Measurements from ENCODE around the gene PANK3. TPM values are rescaled to one million over a fixed set of nuclear protein-coding genes. Genes with fewer than 3 reads are reported as not detected.

Gene PANK3
- total RNA-seq, 1 donor from 2014 or later = 43.2 TPM

DNA sequence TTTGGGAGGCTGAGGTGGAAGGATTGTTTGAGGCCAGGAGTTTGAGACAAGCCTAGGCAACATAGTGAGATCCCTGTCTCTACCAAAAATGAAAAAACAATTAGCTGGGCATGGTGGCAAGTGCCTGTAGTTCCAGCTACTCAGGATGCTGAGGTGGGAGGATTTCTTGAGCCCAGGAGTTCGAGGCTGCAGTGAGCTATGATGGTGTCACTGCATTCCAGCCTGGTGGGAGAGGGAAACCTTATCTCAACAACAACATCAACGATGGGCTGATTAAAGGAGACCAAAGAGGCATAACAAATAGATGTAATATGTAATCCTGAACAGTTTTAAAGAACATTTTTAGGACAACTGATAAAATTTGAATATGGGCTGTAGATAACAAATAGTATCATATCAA, 34.2 kb upstream of the PANK3 start:
- no peaks in the 10 kb centered on the region for H3K9me3 ChIP-seq
- no peak for ATAC-seq
- no peaks in the 10 kb centered on the region for H3K27me3 ChIP-seq (ENCODE audit: low read depth)
- H3K4me3 ChIP-seq = no peak overlapping the region
- no peak for DNase-seq
- no peak overlapping the region for H3K27ac ChIP-seq
- TF ChIP-seq, protein P1, sequence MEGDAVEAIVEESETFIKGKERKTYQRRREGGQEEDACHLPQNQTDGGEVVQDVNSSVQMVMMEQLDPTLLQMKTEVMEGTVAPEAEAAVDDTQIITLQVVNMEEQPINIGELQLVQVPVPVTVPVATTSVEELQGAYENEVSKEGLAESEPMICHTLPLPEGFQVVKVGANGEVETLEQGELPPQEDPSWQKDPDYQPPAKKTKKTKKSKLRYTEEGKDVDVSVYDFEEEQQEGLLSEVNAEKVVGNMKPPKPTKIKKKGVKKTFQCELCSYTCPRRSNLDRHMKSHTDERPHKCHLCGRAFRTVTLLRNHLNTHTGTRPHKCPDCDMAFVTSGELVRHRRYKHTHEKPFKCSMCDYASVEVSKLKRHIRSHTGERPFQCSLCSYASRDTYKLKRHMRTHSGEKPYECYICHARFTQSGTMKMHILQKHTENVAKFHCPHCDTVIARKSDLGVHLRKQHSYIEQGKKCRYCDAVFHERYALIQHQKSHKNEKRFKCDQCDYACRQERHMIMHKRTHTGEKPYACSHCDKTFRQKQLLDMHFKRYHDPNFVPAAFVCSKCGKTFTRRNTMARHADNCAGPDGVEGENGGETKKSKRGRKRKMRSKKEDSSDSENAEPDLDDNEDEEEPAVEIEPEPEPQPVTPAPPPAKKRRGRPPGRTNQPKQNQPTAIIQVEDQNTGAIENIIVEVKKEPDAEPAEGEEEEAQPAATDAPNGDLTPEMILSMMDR (IDR thresholded peaks at IDR 0.05) = no peak
- H3K4me1 ChIP-seq = no peaks in the 10 kb centered on the region
- intact Hi-C loops (cut with DNase I) = no loop called here
- H3K36me3 ChIP-seq = no peaks in the 10 kb centered on the region

DNA sequence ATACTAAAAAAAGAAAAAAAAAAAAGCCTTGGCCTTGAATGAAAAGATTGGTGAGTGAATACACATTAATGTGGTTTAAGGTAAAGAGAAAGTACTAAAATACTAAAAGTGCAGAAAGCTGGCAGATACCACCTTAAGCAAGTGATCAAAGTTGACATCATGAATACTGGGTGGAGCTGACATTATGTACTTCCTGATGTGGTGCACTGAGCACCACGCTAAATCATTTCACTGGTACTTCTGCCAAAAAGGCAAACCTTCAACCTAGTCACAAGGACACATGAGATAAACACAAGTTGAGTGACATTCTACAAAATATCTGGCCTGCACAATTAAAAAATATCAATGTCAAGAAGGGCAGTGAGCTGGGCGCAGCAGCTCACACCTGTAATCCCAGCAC, 33.8 kb upstream of the PANK3 start:
- H3K9me3 ChIP-seq = no peaks in the 10 kb centered on the region
- H3K36me3 ChIP-seq = no peaks in the 10 kb centered on the region
- DNase-seq (no peak), ATAC-seq (no peak)
- H3K27ac ChIP-seq = no peak overlapping the region
- TF ChIP-seq, protein P1 (IDR thresholded peaks at IDR 0.05) = no peak
- H3K4me3 ChIP-seq = no peak overlapping the region
- intact Hi-C loops (cut with DNase I) = no loop called here
- H3K4me1 ChIP-seq = no peaks in the 10 kb centered on the region
- no peaks in the 10 kb centered on the region for H3K27me3 ChIP-seq (ENCODE audit: low read depth)

DNA sequence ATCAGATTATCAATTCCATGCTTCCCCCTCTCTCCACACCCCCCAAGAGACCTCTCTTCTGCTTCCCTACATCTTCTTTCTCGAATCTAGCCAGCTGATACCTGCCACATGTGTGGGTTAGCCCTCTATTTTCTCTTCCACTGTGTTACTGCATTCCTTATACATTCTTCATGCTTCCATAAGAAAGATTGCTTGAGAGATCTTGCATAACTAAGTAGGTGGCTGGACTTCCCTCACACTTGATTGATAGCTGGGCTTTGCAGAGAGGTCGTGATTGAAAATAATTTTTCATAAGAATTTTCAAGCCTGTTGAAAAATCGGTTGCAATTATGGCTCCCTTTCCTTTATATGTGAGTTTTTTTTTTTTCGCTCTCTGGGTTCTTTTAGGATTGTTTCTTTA, 33.0 kb upstream of the PANK3 start:
- no peaks in the 10 kb centered on the region for H3K9me3 ChIP-seq
- TF ChIP-seq, protein P1 (IDR thresholded peaks at IDR 0.05) = no peak
- no peak overlapping the region for H3K4me3 ChIP-seq
- no peak for DNase-seq
- ATAC-seq = no peak
- H3K4me1 ChIP-seq = no peaks in the 10 kb centered on the region
- no peaks in the 10 kb centered on the region for H3K36me3 ChIP-seq
- no peak overlapping the region for H3K27ac ChIP-seq
- H3K27me3 ChIP-seq (ENCODE audit: low read depth) = no peaks in the 10 kb centered on the region
- intact Hi-C loops (cut with DNase I) = no loop called here

DNA sequence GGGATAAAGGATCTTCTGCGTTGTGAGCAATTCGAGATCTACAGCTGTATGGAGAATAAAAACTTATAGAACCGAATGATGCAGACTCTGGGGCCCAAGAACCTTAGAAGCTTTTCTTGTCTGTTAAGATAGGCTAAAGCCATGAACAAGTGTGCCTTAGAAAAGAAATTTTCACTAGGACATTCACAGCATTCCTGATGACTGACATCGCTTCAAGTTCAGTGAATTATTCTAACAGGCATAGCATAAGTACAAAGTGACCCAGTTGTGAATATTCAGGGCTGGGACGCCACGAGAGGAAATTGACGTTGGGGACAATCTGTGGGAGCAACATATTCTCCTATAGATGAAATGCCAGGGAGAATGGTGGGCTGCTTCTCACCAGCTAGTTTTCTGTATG, 32.0 kb upstream of the PANK3 start:
- no peak for DNase-seq
- no peaks in the 10 kb centered on the region for H3K9me3 ChIP-seq
- H3K27me3 ChIP-seq (ENCODE audit: low read depth) = no peaks in the 10 kb centered on the region
- H3K36me3 ChIP-seq = no peaks in the 10 kb centered on the region
- TF ChIP-seq, protein P1 (IDR thresholded peaks at IDR 0.05) = no peak
- H3K4me3 ChIP-seq = no peak overlapping the region
- ATAC-seq = no peak
- H3K27ac ChIP-seq = no peak overlapping the region
- no peaks in the 10 kb centered on the region for H3K4me1 ChIP-seq
- intact Hi-C loops (cut with DNase I) = no loop called here

DNA sequence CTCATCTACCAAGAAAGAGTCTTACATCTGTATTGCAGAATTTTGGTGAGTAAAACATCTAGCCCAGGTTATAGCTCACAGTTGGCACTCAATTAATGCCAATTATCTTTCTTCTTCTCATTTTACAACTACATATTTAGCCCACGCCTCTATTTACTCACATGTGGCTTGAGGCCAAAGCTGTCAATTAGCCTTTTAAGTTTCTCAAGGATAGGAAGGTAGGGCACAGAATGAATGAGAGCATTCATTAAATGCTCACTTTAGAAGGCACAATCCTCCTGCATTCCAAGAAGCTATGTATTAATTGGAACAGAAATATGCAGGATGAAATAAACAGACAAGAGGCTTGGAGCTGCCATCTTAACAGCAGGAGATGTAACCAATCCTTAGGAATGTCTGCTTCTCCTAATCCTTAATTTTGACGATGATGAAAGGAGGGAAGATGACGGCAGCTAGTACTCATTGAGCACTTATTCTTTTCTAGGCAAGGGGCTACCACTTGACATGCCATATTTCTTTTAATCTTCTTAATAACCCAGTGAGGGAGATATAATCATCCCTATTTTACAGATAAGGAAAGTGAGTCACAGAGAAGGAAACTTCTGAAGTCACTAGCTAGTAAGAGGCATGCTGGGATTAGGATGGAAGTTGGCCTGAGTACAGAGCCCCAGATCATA, 30.8 kb upstream of the PANK3 start:
- intact Hi-C loops (cut with DNase I) = no loop called here
- Histone ChIP-seq H3K27ac (no peak overlapping the region), H3K4me3 (no peak overlapping the region), H3K27me3 (ENCODE audit: low read depth) (no peaks in the 10 kb centered on the region), H3K36me3 (no peaks in the 10 kb centered on the region), H3K9me3 (no peaks in the 10 kb centered on the region), H3K4me1 (no peaks in the 10 kb centered on the region)
- no peak for ATAC-seq
- DNase-seq = no peak
- TF ChIP-seq, protein P1 (IDR thresholded peaks at IDR 0.05) = no peak

All from lower lobe of right lung (tissue), 2 donors.